AG04450 (cell line): ENCODE measurements around the gene HOXA3. TPM values are rescaled to one million over a fixed set of nuclear protein-coding genes. Genes with fewer than 3 reads are reported as not detected.
A peak's percentile ranks its signal among the peaks of the same experiment; 100 is the strongest.

ENCODE experiments used
- CTCF ChIA-PET: fragments of 300-600, 350-600 bp; formaldehyde crosslinking; extraction: SDS; loops from one replicate; lab custom pipeline; 2022; ENCODE audit warnings: antibody characterized with exemption, inconsistent platforms; lab: Charles Lee
- POLR2A ChIA-PET: fragments of 350-600 bp; formaldehyde crosslinking; extraction: SDS; loops from one replicate; lab custom pipeline; 2021; ENCODE audit warnings: antibody characterized with exemption, inconsistent platforms; lab: Yijun Ruan, JAX
- DNase-seq: peaks from one replicate; pipeline ENCODE4 v3.0.0-alpha.2; 2011; ENCODE audit warnings: low read depth, low spot score
- H3K27ac ChIP-seq: one replicate; pipeline ENCODE4 v1.5.1; 2012; ENCODE audit warnings: low read depth, low read length, control low read depth
- H3K27me3 ChIP-seq: one replicate; pipeline ENCODE4 v1.6.0; 2012; ENCODE audit warnings: low read length; ENCODE audit not compliant: control insufficient read depth, insufficient read depth
- H3K4me3 ChIP-seq: 2 replicates; pipeline ENCODE4 v1.5.1; 2011; ENCODE audit warnings: mild to moderate bottlenecking, low read depth, low read length, control low read depth
- H3K9me3 ChIP-seq: 2 replicates; pipeline ENCODE4 v1.5.1; 2012; ENCODE audit warnings: low read length; ENCODE audit not compliant: control insufficient read depth, insufficient read depth
- CTCF ChIP-seq: IDR thresholded peaks from 2 replicates; pipeline ENCODE4 v1.5.1; 2011; ENCODE audit warnings: low read depth, low read length, control low read depth, inconsistent platforms
- polyA plus RNA-seq: library from polyadenylated mRNA; depleted of rRNA; stranded (reverse); fragments of >200 nt; gene quantifications from 2 replicates; pipeline ENCODE4 v1.2.3, GENCODE V29; 2011

HOXA3 gene
- polyA plus RNA-seq, 1 experiment, result 1.6 TPM

GRCh38 chr7:27167916-27168264 lies 15.5 kb upstream of the HOXA3 start:
- Histone ChIP-seq H3K27me3 (peaks cover 90% of the 10 kb centered on the region), H3K27ac (no peak overlapping the region), H3K4me3 (no peak overlapping the region), H3K9me3 (peaks cover 27% of the 10 kb centered on the region; the same call in 1 of the 2 replicates)
- ChIA-PET POLR2A (no interaction called here), CTCF (interaction anchor here (1.1 kb wide), 1 partner anchor 12 kb away, joined by 4 read pairs; no protein-coding TSS in a partner anchor)
- TF ChIP-seq CTCF, result no peak
- no peak for DNase-seq

DNA sequence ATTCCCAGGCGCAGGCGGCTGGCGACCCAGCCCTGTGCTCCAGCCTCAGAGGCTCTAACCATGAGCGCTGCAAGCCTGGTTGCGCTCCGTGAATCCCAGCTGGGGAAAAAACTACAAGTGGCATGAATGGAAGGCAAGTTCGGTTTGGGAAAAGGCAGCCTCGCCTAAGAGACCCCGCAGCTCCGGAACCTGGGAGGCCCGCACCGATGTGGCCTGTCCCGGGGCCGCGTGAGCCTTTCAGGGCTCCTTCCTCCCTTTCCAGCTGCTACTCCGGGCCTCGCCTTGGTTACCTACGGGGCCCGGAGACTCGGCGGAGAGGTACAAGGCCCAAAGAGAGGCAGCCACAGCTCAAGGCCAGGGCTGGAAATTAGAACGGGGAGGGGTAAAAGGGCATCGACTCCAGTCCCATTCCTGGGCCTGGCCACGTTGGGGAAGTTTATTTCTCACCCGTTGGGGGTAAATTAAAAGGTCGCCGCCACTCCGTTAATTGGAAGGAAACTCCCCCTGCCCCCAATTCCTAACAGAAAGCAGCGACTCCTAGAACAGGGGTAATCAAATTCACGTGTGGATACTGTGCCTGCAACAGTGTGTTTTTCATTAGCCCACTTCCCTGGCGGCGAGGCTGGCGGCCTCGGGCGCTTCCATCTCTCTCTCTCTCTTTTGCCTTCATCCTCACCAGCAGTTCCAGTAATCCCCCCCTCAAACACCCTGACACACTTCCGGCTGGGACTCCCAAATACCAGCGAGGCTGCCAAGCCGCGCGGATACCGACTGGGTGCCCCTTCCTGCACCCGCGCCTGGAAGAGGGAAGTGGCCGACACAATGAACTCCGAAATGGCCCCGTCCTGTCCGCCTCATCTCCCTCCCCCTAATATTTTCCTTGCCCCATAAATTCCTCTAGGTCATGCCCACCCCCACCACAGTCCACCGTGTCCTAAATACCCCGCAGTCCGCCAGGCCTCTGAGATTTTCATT lies 14.4 kb upstream of the HOXA3 start:
- ChIA-PET CTCF (interaction anchor here (1.5 to 2.0 kb wide), 2 partner anchors 13 to 1274 kb away, joined by 5 to 16 read pairs; no protein-coding TSS in a partner anchor), POLR2A (no interaction called here)
- Histone ChIP-seq H3K9me3 (peaks cover 24% of the 10 kb centered on the region; the same call in 1 of the 2 replicates), H3K4me3 (no peak overlapping the region), H3K27me3 (peaks cover 80% of the 10 kb centered on the region), H3K27ac (no peak overlapping the region)
- DNase-seq, result no peak
- no peak for TF ChIP-seq CTCF

- peaks cover 72% of the 10 kb centered on the region for H3K27me3 ChIP-seq
- no peak overlapping the region for H3K27ac ChIP-seq
- ChIA-PET POLR2A (no interaction called here), CTCF (interaction anchor here (0.6 to 2.0 kb wide), 3 partner anchors 14 to 1273 kb away, joined by 3 to 16 read pairs (median 5); no protein-coding TSS in a partner anchor)
- no peak for TF ChIP-seq CTCF
- peak overlapping the region; percentile 58; the same call in 1 of the 2 replicates for H3K4me3 ChIP-seq
- no peak for DNase-seq
- H3K9me3 ChIP-seq, result peaks cover 24% of the 10 kb centered on the region; the same call in 1 of the 2 replicates
Measured at GRCh38 chr7:27165996-27166530, 13.7 kb upstream of the HOXA3 start.

GRCh38 chr7:27165089-27165995 lies 13.0 kb upstream of the HOXA3 start, which contains the start of gene HOXA9:
TSS of gene HOXA9 (minus strand) at chr7:27165537. CDS start at chr7:27165457, 80 bp downstream.
- peaks cover 24% of the 10 kb centered on the region; the same call in 1 of the 2 replicates for H3K9me3 ChIP-seq
- DNase-seq, result no peak
- H3K27me3 ChIP-seq, result peaks cover 66% of the 10 kb centered on the region
- peak within 1 kb of the TSS; percentile 58 for H3K4me3 ChIP-seq
- ChIA-PET CTCF (interaction anchor here (0.6 to 2.0 kb wide), 3 partner anchors 14 to 1272 kb away, joined by 3 to 16 read pairs (median 5); no protein-coding TSS in a partner anchor), POLR2A (no interaction called here)
- H3K27ac ChIP-seq, result no peak within 1 kb of the TSS
- no peak for TF ChIP-seq CTCF
